Endothelial cell (in vitro differentiated cells): ENCODE data around the gene DHFR2. TPM values are rescaled to one million over a fixed set of nuclear protein-coding genes. Genes with fewer than 3 reads are reported as not detected.
A peak's percentile ranks its signal among the peaks of the same experiment; 100 is the strongest.

Experiments used
- DNase-seq: peaks from one replicate; pipeline ENCODE4 v3.0.0; 2021; ENCODE audit warnings: low spot score
- H3K27ac Mint-ChIP-seq: one replicate; pipeline ENCODE4 v1.8.0; 2021; ENCODE audit warnings: mixed read lengths, inconsistent platforms; ENCODE audit not compliant: unreplicated experiment
- H3K27me3 Mint-ChIP-seq: one replicate; pipeline ENCODE4 v1.8.0; 2021; ENCODE audit warnings: mild to moderate bottlenecking, moderate library complexity, mixed read lengths, inconsistent platforms; ENCODE audit not compliant: unreplicated experiment
- H3K36me3 Mint-ChIP-seq: one replicate; pipeline ENCODE4 v1.8.0; 2021; ENCODE audit warnings: mild to moderate bottlenecking, low read depth, mixed read lengths, inconsistent platforms; ENCODE audit not compliant: unreplicated experiment
- H3K4me1 Mint-ChIP-seq: one replicate; pipeline ENCODE4 v1.8.0; 2021; ENCODE audit warnings: mild to moderate bottlenecking, mixed read lengths, inconsistent platforms; ENCODE audit not compliant: unreplicated experiment
- H3K4me3 Mint-ChIP-seq: one replicate; pipeline ENCODE4 v1.8.0; 2021; ENCODE audit warnings: mild to moderate bottlenecking, mixed read lengths, inconsistent platforms; ENCODE audit not compliant: unreplicated experiment
- H3K9me3 Mint-ChIP-seq: one replicate; pipeline ENCODE4 v1.8.0; 2021; ENCODE audit warnings: mixed read lengths, inconsistent platforms; ENCODE audit not compliant: unreplicated experiment
- total RNA-seq: library from RNA; stranded (reverse); fragmentation: NEBNext Ultra II Directional; extraction: Animal tissue kit (Norgen Biotek cat#: 25700); gene quantifications from one replicate; pipeline ENCODE4 v1.2.1, GENCODE V29; 2021; ENCODE audit not compliant: unreplicated experiment
- TF ChIP-seq, protein P1 (sequence below): fragments of 200-600 bp; sonication (generic); IDR thresholded peaks from one replicate; pipeline ENCODE4 v1.5.0; 2021; ENCODE audit warnings: antibody characterized with exemption; ENCODE audit not compliant: unreplicated experiment

The DHFR2 gene
- total RNA-seq, 1 donor from 2014 or later: 1.9 TPM

DNA sequence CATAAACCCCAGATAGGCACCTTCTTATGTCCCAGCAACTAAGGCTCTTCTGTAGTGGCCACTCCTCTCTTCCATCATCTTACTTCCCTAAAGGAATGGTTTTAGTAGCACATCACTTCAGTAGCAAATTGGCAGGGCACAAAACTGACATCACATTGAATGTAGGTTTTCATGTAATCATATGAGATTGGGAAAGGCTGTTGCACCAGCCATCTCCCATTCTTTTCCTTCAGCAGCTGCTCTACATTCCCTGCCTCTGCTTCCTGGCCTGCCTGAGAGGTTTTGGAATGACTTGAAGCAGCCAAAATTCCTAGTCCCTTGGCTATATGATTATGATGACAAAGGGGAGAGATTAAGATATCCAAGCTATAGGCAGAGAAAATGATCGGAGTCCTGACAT, 36.6 kb upstream of the DHFR2 start:
- no peaks in the 10 kb centered on the region for H3K9me3 Mint-ChIP-seq
- DNase-seq: no peak
- H3K27me3 Mint-ChIP-seq: peaks cover 2% of the 10 kb centered on the region
- peaks cover 4% of the 10 kb centered on the region for H3K36me3 Mint-ChIP-seq
- H3K4me3 Mint-ChIP-seq: no peak overlapping the region
- TF ChIP-seq, protein P1, sequence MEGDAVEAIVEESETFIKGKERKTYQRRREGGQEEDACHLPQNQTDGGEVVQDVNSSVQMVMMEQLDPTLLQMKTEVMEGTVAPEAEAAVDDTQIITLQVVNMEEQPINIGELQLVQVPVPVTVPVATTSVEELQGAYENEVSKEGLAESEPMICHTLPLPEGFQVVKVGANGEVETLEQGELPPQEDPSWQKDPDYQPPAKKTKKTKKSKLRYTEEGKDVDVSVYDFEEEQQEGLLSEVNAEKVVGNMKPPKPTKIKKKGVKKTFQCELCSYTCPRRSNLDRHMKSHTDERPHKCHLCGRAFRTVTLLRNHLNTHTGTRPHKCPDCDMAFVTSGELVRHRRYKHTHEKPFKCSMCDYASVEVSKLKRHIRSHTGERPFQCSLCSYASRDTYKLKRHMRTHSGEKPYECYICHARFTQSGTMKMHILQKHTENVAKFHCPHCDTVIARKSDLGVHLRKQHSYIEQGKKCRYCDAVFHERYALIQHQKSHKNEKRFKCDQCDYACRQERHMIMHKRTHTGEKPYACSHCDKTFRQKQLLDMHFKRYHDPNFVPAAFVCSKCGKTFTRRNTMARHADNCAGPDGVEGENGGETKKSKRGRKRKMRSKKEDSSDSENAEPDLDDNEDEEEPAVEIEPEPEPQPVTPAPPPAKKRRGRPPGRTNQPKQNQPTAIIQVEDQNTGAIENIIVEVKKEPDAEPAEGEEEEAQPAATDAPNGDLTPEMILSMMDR: no peak
- peak overlapping the region; percentile 46 for H3K27ac Mint-ChIP-seq
- H3K4me1 Mint-ChIP-seq: peaks cover 18% of the 10 kb centered on the region

GRCh38 chr3:94098452-94098851, 35.7 kb upstream of the DHFR2 start:
- Mint-ChIP-seq H3K27ac (peak overlapping the region; percentile 83), H3K4me3 (no peak overlapping the region), H3K36me3 (peaks cover 4% of the 10 kb centered on the region), H3K4me1 (peaks cover 19% of the 10 kb centered on the region), H3K27me3 (peaks cover 2% of the 10 kb centered on the region), H3K9me3 (no peaks in the 10 kb centered on the region)
- DNase-seq: peak; percentile 9
- TF ChIP-seq, protein P1: no peak

GRCh38 chr3:94095111-94095510, 32.4 kb upstream of the DHFR2 start:
- H3K27ac Mint-ChIP-seq: no peak overlapping the region
- peaks cover 2% of the 10 kb centered on the region for H3K27me3 Mint-ChIP-seq
- no peaks in the 10 kb centered on the region for H3K9me3 Mint-ChIP-seq
- DNase-seq: no peak
- peaks cover 25% of the 10 kb centered on the region for H3K4me1 Mint-ChIP-seq
- H3K36me3 Mint-ChIP-seq: peaks cover 2% of the 10 kb centered on the region
- TF ChIP-seq, protein P1: no peak
- H3K4me3 Mint-ChIP-seq: no peak overlapping the region

- TF ChIP-seq, protein P1: no peak
- Mint-ChIP-seq H3K4me1 (peaks cover 14% of the 10 kb centered on the region), H3K36me3 (no peaks in the 10 kb centered on the region), H3K27me3 (peaks cover 2% of the 10 kb centered on the region), H3K9me3 (no peaks in the 10 kb centered on the region), H3K27ac (peak overlapping the region; percentile 15), H3K4me3 (no peak overlapping the region)
- no peak for DNase-seq
Measured at GRCh38 chr3:94093151-94093550, 30.4 kb upstream of the DHFR2 start.

- no peak for DNase-seq
- Mint-ChIP-seq H3K27me3 (peaks cover 2% of the 10 kb centered on the region), H3K27ac (no peak overlapping the region), H3K9me3 (no peaks in the 10 kb centered on the region), H3K36me3 (peaks cover 3% of the 10 kb centered on the region), H3K4me3 (no peak overlapping the region), H3K4me1 (peaks cover 7% of the 10 kb centered on the region)
- TF ChIP-seq, protein P1: no peak
Measured at GRCh38 chr3:94092086-94092485, 29.4 kb upstream of the DHFR2 start.
